ENCODE measurements around the gene CALD1. TPM values are rescaled to one million over a fixed set of nuclear protein-coding genes. Genes with fewer than 3 reads are reported as not detected.

The CALD1 gene
- total and polyA plus RNA-seq, 4 donors, result 658 to 1,700 (median 1,168) TPM

DNA sequence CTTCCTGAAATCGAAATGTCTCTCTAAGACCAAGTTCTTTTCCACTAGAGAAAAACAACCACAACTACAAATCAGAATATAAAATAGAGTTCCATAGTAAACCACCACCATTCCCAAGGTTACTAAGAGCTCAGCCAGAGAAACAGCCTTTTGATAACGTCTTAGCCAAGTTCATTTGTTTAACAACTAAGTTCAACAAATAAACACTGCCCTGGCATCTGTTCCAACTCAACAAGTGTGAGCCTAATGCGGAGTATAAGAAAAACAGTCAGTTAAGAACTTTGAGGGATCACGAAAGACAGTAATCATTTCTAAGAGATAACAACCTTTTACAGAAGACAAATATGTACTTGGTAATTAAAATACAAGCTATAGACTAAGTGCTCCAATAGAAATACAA, 77.3 kb downstream of the CALD1 start:
- intact Hi-C loops (cut with DNase I), result no loop called here
- H3K27me3 ChIP-seq (ENCODE audit: control insufficient read depth in 1 of 2, insufficient read depth in 2 of 2, low read length in 1 of 2), result no peaks in the 10 kb centered on the region
- no peak overlapping the region for H3K4me3 ChIP-seq (ENCODE audit: low read length in 2 of 2)
- no peak overlapping the region for H3K27ac ChIP-seq (ENCODE audit: low read depth in 1 of 2, low read length in 2 of 2)
- ATAC-seq (ENCODE audit: low FRiP score), result no peak
- no peak for DNase-seq
- peaks cover 14 to 17% of the 10 kb centered on the region in 2 donors for H3K4me1 ChIP-seq (ENCODE audit: control insufficient read depth in 1 of 2, insufficient read depth in 2 of 2, low read length in 2 of 2)
- H3K9me3 ChIP-seq (ENCODE audit: control insufficient read depth, low read length), result no peaks in the 10 kb centered on the region
- WGBS, 2 donors, result 5 to 6% methylated on average over 4 of the region's 4 CpGs
- peaks cover 0 to under 1% of the 10 kb centered on the region in 2 donors for H3K36me3 ChIP-seq (ENCODE audit: control insufficient read depth in 1 of 2, insufficient read depth in 2 of 2, low read length in 1 of 2)

DNA sequence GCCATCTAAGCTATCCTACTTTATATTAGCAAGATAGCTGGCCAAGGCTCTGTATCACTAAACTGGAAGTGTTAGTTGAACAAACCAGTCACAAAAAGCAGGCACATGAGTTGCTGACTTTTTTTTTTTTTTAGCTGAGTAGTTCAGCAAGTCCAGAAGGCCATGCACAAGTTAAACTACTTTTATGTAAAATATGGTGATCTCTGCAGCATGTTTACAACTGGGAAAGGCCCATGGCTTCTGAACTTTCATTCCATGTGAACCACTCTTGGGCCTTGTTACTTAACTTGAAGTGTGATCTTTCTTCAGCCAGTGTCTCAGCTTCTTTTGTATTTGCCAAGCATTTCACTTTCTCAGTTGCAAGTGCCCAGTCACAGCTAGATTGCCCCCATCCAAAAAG, 78.5 kb downstream of the CALD1 start:
- intact Hi-C loops (cut with DNase I), result no loop called here
- no peaks in the 10 kb centered on the region for H3K36me3 ChIP-seq (ENCODE audit: control insufficient read depth in 1 of 2, insufficient read depth in 2 of 2, low read length in 1 of 2)
- no peaks in the 10 kb centered on the region for H3K9me3 ChIP-seq (ENCODE audit: control insufficient read depth, low read length)
- H3K4me1 ChIP-seq (ENCODE audit: control insufficient read depth in 1 of 2, insufficient read depth in 2 of 2, low read length in 2 of 2), result peaks cover 3 to 19% of the 10 kb centered on the region in 2 donors
- H3K4me3 ChIP-seq (ENCODE audit: low read length in 2 of 2), result no peak overlapping the region
- H3K27ac ChIP-seq (ENCODE audit: low read depth in 1 of 2, low read length in 2 of 2), result no peak overlapping the region
- ATAC-seq (ENCODE audit: low FRiP score) (no peak), DNase-seq (no peak)
- H3K27me3 ChIP-seq (ENCODE audit: control insufficient read depth in 1 of 2, insufficient read depth in 2 of 2, low read length in 1 of 2), result no peaks in the 10 kb centered on the region

DNA sequence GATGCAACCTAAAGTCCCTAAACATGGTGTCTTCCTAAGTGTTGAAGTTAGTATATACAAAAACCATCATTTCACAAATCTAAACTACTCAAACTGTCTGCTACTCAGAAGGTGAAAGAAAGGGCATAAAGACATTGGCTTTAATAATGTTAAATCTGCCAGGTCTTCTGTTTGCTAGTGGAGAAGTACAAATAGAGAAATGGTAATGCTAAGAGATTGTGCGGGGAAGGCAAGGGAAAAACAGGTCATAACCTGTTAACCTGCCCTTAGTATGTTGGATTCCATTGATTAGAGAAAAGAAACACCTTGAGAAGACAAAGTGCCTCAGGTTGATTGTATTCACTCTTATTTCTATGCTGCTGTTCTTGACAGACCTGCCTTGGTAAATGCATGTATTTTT, 80.3 kb downstream of the CALD1 start:
- Histone ChIP-seq H3K36me3 (ENCODE audit: control insufficient read depth in 1 of 2, insufficient read depth in 2 of 2, low read length in 1 of 2) (no peaks in the 10 kb centered on the region), H3K4me1 (ENCODE audit: control insufficient read depth in 1 of 2, insufficient read depth in 2 of 2, low read length in 2 of 2) (peaks cover 1 to 33% of the 10 kb centered on the region in 2 donors), H3K27ac (ENCODE audit: low read depth in 1 of 2, low read length in 2 of 2) (no peak overlapping the region), H3K9me3 (ENCODE audit: control insufficient read depth, low read length) (no peaks in the 10 kb centered on the region), H3K4me3 (ENCODE audit: low read length in 2 of 2) (no peak overlapping the region), H3K27me3 (ENCODE audit: control insufficient read depth in 1 of 2, insufficient read depth in 2 of 2, low read length in 1 of 2) (no peaks in the 10 kb centered on the region)
- ATAC-seq (ENCODE audit: low FRiP score), result no peak
- DNase-seq, result no peak
- intact Hi-C loops (cut with DNase I), result no loop called here
- WGBS, 2 donors, result 79 to 81% methylated on average over 1 of the region's 1 CpG

DNA sequence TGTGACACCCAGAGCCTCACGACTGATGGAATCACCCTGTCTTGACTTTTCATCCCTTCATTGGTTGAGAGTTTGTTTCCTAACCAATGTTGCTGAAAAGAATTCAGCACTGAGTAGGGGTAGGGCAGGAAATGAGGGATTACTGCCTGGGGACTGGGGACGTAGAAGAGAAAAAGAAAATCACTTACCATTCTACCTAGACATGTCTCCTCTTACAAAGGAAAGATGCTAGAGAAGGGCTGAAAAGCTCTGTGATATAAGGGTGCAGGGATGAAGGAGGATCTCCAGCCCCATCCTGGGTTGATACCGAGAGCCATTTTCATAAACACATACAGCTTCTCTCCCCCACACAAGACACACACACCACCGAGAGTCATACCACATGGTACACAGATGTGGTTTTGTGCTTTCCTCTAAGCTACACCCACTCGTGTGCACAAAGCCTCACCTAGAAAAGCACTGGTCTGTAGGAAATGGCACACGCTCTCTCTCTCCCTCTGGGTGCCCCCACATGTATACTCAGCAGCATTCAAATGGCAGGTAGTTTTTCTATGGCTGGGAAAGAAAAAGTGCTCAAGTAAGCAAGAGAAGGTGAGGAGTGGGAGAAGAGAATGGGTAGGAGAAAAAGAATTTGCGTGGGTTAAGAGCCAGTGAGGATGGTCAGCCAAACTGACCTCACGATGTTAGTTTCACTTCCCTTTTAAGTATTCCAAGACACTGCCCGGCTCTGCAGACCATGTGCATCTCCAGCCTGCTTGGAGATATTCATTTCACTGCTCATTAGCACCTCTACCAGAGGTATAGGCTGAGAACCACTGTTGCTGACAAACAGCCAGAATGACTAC, 85.8 kb downstream of the CALD1 start:
- peaks cover 2 to 41% of the 10 kb centered on the region in 2 donors for H3K4me1 ChIP-seq (ENCODE audit: control insufficient read depth in 1 of 2, insufficient read depth in 2 of 2, low read length in 2 of 2)
- no peaks in the 10 kb centered on the region for H3K27me3 ChIP-seq (ENCODE audit: control insufficient read depth in 1 of 2, insufficient read depth in 2 of 2, low read length in 1 of 2)
- 9 to 12% methylated on average over 9 of the region's 9 CpGs for WGBS, 2 donors
- H3K9me3 ChIP-seq (ENCODE audit: control insufficient read depth, low read length), result no peaks in the 10 kb centered on the region
- peak overlapping the region; percentile 73 to 90 for H3K27ac ChIP-seq (ENCODE audit: low read depth in 1 of 2, low read length in 2 of 2)
- peak; percentile 61 for ATAC-seq (ENCODE audit: low FRiP score)
- intact Hi-C loops (cut with DNase I), result no loop called here
- DNase-seq, result no peak
- peaks cover 2 to 4% of the 10 kb centered on the region in 2 donors for H3K36me3 ChIP-seq (ENCODE audit: control insufficient read depth in 1 of 2, insufficient read depth in 2 of 2, low read length in 1 of 2)
- no peak overlapping the region for H3K4me3 ChIP-seq (ENCODE audit: low read length in 2 of 2)

DNA sequence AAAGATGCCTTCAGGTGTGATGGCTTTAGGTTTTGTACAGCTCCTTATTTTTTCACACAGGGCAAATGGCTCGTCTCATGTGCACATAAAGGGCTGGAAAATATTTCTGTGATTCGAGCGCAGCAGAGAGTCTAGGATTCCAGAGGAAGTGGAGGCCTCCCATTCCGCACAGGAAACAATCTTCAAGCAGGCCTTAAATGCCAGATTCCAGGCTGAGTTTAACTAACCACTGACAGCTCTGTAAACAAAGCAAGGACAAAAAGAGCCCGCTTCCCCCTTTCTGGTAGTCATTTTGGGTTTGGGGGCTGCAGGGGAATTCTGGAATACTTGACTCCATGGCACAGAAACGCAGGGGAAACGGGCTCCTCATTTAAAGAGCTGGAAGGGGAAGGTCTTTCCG, 87.2 kb downstream of the CALD1 start:
- no peak for DNase-seq
- no peaks in the 10 kb centered on the region for H3K27me3 ChIP-seq (ENCODE audit: control insufficient read depth in 1 of 2, insufficient read depth in 2 of 2, low read length in 1 of 2)
- peaks cover 3 to 4% of the 10 kb centered on the region in 2 donors for H3K36me3 ChIP-seq (ENCODE audit: control insufficient read depth in 1 of 2, insufficient read depth in 2 of 2, low read length in 1 of 2)
- peak overlapping the region in 1 of 2 donors; percentile 77 for H3K27ac ChIP-seq (ENCODE audit: low read depth in 1 of 2, low read length in 2 of 2)
- peaks cover 3 to 35% of the 10 kb centered on the region in 2 donors for H3K4me1 ChIP-seq (ENCODE audit: control insufficient read depth in 1 of 2, insufficient read depth in 2 of 2, low read length in 2 of 2)
- H3K9me3 ChIP-seq (ENCODE audit: control insufficient read depth, low read length), result no peaks in the 10 kb centered on the region
- intact Hi-C loops (cut with DNase I), result no loop called here
- no peak for ATAC-seq (ENCODE audit: low FRiP score)
- 6 to 7% methylated on average over 8 of the region's 8 CpGs for whole genome bisulfite sequencing, 2 donors
- H3K4me3 ChIP-seq (ENCODE audit: low read length in 2 of 2), result no peak overlapping the region

DNA sequence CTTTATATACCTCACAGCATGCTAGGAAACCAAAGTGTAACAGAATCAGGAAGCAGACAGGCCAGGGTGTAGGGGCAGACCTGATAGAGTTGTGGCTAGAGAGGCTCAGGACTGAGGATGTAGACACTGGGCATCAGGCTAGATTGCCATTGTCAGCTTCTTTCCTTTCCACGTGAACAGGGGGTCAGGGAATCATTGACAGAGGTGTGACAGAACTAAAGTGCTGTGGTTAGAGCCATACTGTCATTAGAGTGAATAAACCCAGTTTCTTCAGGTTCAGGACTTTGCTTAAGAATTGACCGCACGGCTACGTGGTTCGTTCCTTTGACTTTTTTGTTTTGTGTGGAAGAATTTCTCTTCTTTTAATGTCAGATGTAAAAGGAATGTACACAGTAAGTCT, 90.7 kb downstream of the CALD1 start:
- ATAC-seq (ENCODE audit: low FRiP score) (no peak), DNase-seq (no peak)
- 48 to 50% methylated on average over 5 of the region's 5 CpGs for WGBS, 2 donors
- H3K9me3 ChIP-seq (ENCODE audit: control insufficient read depth, low read length), result no peaks in the 10 kb centered on the region
- H3K4me1 ChIP-seq (ENCODE audit: control insufficient read depth in 1 of 2, insufficient read depth in 2 of 2, low read length in 2 of 2), result peaks cover 7 to 12% of the 10 kb centered on the region in 2 donors
- H3K27me3 ChIP-seq (ENCODE audit: control insufficient read depth in 1 of 2, insufficient read depth in 2 of 2, low read length in 1 of 2), result no peaks in the 10 kb centered on the region
- no peak overlapping the region for H3K4me3 ChIP-seq (ENCODE audit: low read length in 2 of 2)
- H3K27ac ChIP-seq (ENCODE audit: low read depth in 1 of 2, low read length in 2 of 2), result peak overlapping the region in 1 of 2 donors; percentile 7
- peaks cover 3 to 4% of the 10 kb centered on the region in 2 donors for H3K36me3 ChIP-seq (ENCODE audit: control insufficient read depth in 1 of 2, insufficient read depth in 2 of 2, low read length in 1 of 2)
- intact Hi-C loops (cut with DNase I), result no loop called here

DNA sequence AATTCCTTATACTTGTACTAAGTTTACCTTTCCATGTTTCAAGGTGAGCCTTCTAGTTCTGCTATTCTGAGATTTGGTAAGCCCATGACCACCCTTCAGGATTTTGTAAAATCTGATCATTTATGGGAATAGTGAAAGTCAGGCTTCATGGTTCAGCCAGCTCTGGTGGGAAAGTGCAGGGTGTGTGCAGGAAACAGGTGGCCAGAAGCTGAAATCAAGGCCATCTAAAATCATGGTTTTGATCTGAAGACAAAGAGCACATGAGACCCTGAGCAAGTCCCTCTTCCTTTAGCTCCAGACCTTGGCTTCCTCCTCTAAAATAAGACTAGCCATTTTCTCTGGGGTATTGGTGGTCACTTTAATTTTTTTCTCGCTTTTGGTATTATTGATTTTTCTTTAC, 91.3 kb downstream of the CALD1 start:
- Histone ChIP-seq H3K36me3 (ENCODE audit: control insufficient read depth in 1 of 2, insufficient read depth in 2 of 2, low read length in 1 of 2) (peaks cover 3 to 4% of the 10 kb centered on the region in 2 donors), H3K27ac (ENCODE audit: low read depth in 1 of 2, low read length in 2 of 2) (no peak overlapping the region), H3K27me3 (ENCODE audit: control insufficient read depth in 1 of 2, insufficient read depth in 2 of 2, low read length in 1 of 2) (no peaks in the 10 kb centered on the region), H3K4me1 (ENCODE audit: control insufficient read depth in 1 of 2, insufficient read depth in 2 of 2, low read length in 2 of 2) (peaks cover 7% of the 10 kb centered on the region in 2 donors), H3K4me3 (ENCODE audit: low read length in 2 of 2) (no peak overlapping the region), H3K9me3 (ENCODE audit: control insufficient read depth, low read length) (no peaks in the 10 kb centered on the region)
- ATAC-seq (ENCODE audit: low FRiP score), result no peak
- no peak for DNase-seq
- intact Hi-C loops (cut with DNase I), result no loop called here
- 82 to 95% methylated on average over 1 of the region's 1 CpG for WGBS, 2 donors

DNA sequence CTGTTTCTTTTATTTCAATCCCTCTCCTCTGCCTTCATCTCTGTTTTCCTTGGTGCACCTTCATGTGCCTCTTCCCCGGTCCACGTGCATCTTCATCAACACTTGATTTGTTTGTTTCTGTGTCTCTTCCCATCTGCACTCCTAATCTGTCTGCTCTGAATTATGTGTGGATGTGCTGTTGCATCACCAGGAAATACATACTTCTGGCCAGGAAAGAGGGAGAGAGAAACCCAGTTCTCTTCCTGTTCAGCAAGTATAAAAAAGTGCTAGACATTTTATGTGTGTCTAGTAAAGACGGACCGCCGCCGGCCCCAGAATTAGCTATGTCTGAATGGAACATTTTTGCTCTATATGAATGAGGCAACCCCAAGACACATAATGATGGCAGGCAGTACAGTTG, 93.8 kb downstream of the CALD1 start:
- Histone ChIP-seq H3K4me3 (ENCODE audit: low read length in 2 of 2) (no peak overlapping the region), H3K9me3 (ENCODE audit: control insufficient read depth, low read length) (no peaks in the 10 kb centered on the region), H3K27ac (ENCODE audit: low read depth in 1 of 2, low read length in 2 of 2) (peak overlapping the region; percentile 9 to 82), H3K4me1 (ENCODE audit: control insufficient read depth in 1 of 2, insufficient read depth in 2 of 2, low read length in 2 of 2) (peaks cover 2 to 6% of the 10 kb centered on the region in 2 donors), H3K36me3 (ENCODE audit: control insufficient read depth in 1 of 2, insufficient read depth in 2 of 2, low read length in 1 of 2) (peaks cover 2 to 3% of the 10 kb centered on the region in 2 donors), H3K27me3 (ENCODE audit: control insufficient read depth in 1 of 2, insufficient read depth in 2 of 2, low read length in 1 of 2) (no peaks in the 10 kb centered on the region)
- intact Hi-C loops (cut with DNase I), result no loop called here
- 38 to 43% methylated on average over 6 of the region's 6 CpGs for WGBS, 2 donors
- peak; percentile 16 for ATAC-seq (ENCODE audit: low FRiP score)
- no peak for DNase-seq

DNA sequence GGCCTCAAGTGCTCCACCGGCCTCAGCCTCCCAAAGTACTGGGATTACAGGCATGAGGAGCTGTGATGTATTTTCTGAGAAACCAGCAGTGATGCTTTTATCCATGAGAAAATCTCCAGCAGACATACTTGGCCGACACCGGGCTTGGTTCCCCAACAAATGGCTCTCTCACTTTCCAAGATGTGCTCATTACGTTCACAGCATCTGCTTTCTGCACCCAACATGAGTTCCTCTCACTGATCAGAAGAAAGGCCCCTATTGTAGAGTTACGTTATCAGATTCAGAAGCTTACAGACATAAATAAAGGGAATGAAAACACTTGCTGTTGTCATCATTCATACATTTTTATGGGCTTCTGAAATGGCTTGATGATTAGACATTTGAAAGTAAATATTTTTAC, 95.0 kb downstream of the CALD1 start:
- no peak for ATAC-seq (ENCODE audit: low FRiP score)
- Histone ChIP-seq H3K36me3 (ENCODE audit: control insufficient read depth in 1 of 2, insufficient read depth in 2 of 2, low read length in 1 of 2) (peaks cover 2 to 3% of the 10 kb centered on the region in 2 donors), H3K4me3 (ENCODE audit: low read length in 2 of 2) (no peak overlapping the region), H3K27me3 (ENCODE audit: control insufficient read depth in 1 of 2, insufficient read depth in 2 of 2, low read length in 1 of 2) (no peaks in the 10 kb centered on the region), H3K4me1 (ENCODE audit: control insufficient read depth in 1 of 2, insufficient read depth in 2 of 2, low read length in 2 of 2) (peaks cover 5 to 10% of the 10 kb centered on the region in 2 donors), H3K27ac (ENCODE audit: low read depth in 1 of 2, low read length in 2 of 2) (peak overlapping the region; percentile 86 to 90), H3K9me3 (ENCODE audit: control insufficient read depth, low read length) (no peaks in the 10 kb centered on the region)
- WGBS, 2 donors, result 9 to 12% methylated on average over 5 of the region's 5 CpGs
- intact Hi-C loops (cut with DNase I), result no loop called here
- DNase-seq, result no peak
